BJ (cell line): Measurements from ENCODE around the gene OSGIN1. TPM values are rescaled to one million over a fixed set of nuclear protein-coding genes. Genes with fewer than 3 reads are reported as not detected.
"Not testable (repeated sequence)": the region's sequence is repeated elsewhere in the genome, so short reads cannot be mapped to it uniquely, and the experiment has no call there.

ENCODE experiments used
- CTCF ChIA-PET: fragments of 350-600 bp; formaldehyde crosslinking; extraction: SDS; loops from one replicate; lab custom pipeline; 2021; ENCODE audit warnings: antibody characterized with exemption, inconsistent platforms; lab: Yijun Ruan, JAX
- POLR2A ChIA-PET: fragments of 300-600 bp; sonication (Branson Sonifier 250); formaldehyde crosslinking; extraction: SDS; loops from one replicate; lab custom pipeline; 2021; ENCODE audit warnings: antibody characterized with exemption; lab: Charles Lee
- DNase-seq: peaks from one replicate; pipeline ENCODE4 v3.0.0-alpha.2; 2011; ENCODE audit warnings: low read depth
- H3K27me3 ChIP-seq: 2 replicates; pipeline ENCODE4 v1.6.0; 2011; ENCODE audit warnings: low read length; ENCODE audit not compliant: control insufficient read depth, insufficient read depth
- H3K36me3 ChIP-seq: 2 replicates; pipeline ENCODE4 v1.5.1; 2011; ENCODE audit warnings: low read length; ENCODE audit not compliant: control insufficient read depth, insufficient read depth
- H3K4me3 ChIP-seq: 2 replicates; pipeline ENCODE4 v1.5.1; 2011; ENCODE audit warnings: low read depth, mild to moderate bottlenecking, control low read depth, low read length
- CTCF ChIP-seq: IDR thresholded peaks from 2 replicates; pipeline ENCODE4 v1.5.1; 2011; ENCODE audit warnings: low read depth, mild to moderate bottlenecking, control low read depth, inconsistent platforms, low read length, moderate library complexity; ENCODE audit not compliant: insufficient read depth
- polyA plus RNA-seq: library from polyadenylated mRNA; depleted of rRNA; stranded (reverse); fragments of >200 nt; gene quantifications from 2 replicates; pipeline ENCODE4 v1.2.3, GENCODE V29; 2011

OSGIN1 gene
- polyA plus RNA-seq, 1 experiment = 5.1 TPM

GRCh38 chr16:83946781-83947566 lies 6.1 kb upstream of the OSGIN1 start:
- TF ChIP-seq CTCF = no peak
- POLR2A ChIA-PET = no interaction called here
- Histone ChIP-seq H3K27me3 (no peaks in the 10 kb centered on the region), H3K4me3 (no peak overlapping the region), H3K36me3 (no peaks in the 10 kb centered on the region)
- CTCF ChIA-PET = interaction anchor here (1.1 to 1.4 kb wide), 4 partner anchors 10 to 21 kb away, joined by 3 to 5 read pairs (median 4); no protein-coding TSS in a partner anchor
- DNase-seq = no peak

GRCh38 chr16:83947642-83948234 lies 5.3 kb upstream of the OSGIN1 start:
- TF ChIP-seq CTCF = no peak
- DNase-seq = no peak
- ChIA-PET CTCF (interaction anchor here (1.1 to 1.4 kb wide), 4 partner anchors 9 to 21 kb away, joined by 3 to 5 read pairs (median 4); no protein-coding TSS in a partner anchor), POLR2A (no interaction called here)
- Histone ChIP-seq H3K4me3 (no peak overlapping the region), H3K27me3 (no peaks in the 10 kb centered on the region), H3K36me3 (no peaks in the 10 kb centered on the region)

DNA sequence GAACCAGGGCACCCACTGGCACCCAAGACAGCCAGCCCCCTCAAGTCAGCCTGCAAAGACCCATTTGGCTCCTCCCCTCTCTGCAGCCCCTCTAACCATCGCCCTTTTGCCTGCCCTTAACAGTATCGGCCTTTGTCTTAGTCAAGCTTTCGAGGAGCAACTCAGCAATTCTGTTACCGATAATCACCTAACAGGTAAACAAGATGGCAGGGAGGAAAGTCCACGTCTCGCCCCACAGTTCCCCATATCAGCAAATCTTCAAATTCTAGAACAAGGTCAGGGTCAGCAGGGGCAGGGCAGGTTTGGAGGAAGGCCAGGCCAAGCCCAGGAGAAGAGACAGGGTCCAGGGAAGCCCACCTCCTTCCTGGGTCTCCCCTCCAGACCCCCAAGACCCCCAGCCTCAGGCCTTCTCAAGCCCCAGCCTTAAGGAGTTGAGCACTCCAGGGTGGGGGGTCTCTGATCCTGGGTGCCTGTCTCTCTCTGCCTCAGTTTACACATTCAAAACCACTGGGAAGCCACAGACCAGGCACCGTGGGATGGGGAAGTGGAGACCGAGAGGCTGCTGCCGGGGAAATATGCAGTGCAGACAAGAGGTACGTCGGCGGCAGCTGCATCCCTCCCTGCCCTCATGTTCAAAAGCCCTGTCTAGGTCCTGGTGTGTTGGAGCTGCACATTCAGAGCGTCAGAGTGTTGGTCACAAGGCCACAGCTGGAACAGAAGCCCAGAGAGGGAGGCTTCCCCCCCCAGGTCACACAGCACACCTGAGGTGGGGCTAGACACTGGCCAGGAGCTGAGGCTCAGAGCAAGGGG lies 3.9 kb upstream of the OSGIN1 start:
- Histone ChIP-seq H3K27me3 (no peaks in the 10 kb centered on the region), H3K36me3 (no peaks in the 10 kb centered on the region), H3K4me3 (no peak overlapping the region)
- ChIA-PET POLR2A (no interaction called here), CTCF (interaction anchor here (0.6 kb wide), 1 partner anchor 22 kb away, joined by 3 read pairs; no protein-coding TSS in a partner anchor)
- no peak for DNase-seq
- TF ChIP-seq CTCF = no peak

DNA sequence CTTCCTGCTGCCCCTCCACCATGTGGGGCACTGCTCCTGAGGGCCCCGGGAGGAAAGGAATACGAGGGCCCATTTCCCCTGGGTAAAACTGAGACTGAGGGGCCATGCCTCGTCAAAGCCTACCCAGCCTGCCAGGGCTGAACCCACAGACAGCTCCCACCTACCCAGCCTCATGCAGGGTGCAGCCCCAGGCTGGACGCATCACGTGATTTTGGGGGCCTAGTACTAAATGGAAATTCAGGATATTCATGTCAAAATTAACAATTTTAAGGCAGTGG lies 3.4 kb upstream of the OSGIN1 start:
- POLR2A ChIA-PET = no interaction called here
- no peak for TF ChIP-seq CTCF
- CTCF ChIA-PET = interaction anchor here (0.6 kb wide), 1 partner anchor 23 kb away, joined by 3 read pairs; no protein-coding TSS in a partner anchor

DNA sequence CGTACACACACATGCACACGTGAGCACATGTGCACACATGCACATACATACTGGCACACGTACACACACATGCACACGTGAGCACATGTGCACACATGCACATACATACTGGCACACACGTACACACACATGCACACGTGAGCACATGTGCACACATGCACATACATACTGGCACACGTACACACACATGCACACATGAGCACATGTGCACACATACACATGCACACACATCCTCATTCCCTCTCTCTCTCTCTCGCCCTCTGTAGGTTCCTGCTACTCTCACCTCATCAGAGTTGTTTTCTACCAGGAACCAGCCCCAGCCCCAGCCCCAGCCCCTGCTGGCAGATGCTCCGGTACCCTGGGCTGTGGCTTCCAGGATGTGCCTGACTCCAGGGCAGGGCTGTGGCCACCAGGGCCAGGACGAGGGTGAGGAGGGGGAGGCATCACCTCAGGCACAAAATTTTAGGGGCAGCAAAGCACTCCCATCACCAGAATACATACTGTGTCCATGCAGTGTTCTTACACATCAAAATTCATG lies 2.1 kb upstream of the OSGIN1 start:
- H3K36me3 ChIP-seq, POLR2A ChIA-PET, H3K4me3 ChIP-seq, DNase-seq, H3K27me3 ChIP-seq, CTCF ChIA-PET: not testable (repeated sequence)

More for the DNA sequence above, 3.4 kb upstream of the OSGIN1 start:
- Histone ChIP-seq H3K4me3 (no peak overlapping the region), H3K36me3 (no peaks in the 10 kb centered on the region), H3K27me3 (no peaks in the 10 kb centered on the region)
- no peak for DNase-seq
